NCI-H748 treated with DMSO at 0.1 percent for 48 hours (cell line): ENCODE measurements around the gene DDX42.

Source experiments
- DNase-seq: peaks from one replicate; lab custom pipeline; 2025; lab: John Stamatoyannopoulos, UW

DDX42 gene

GRCh38 chr17:63774141-63774968 is at the start of gene DDX42:
DDX42 (plus strand) TSS chr17:63774170; CDS start chr17:63787050, 12,880 bp downstream.
- no peak for DNase-seq

- no peak for DNase-seq
Measured at GRCh38 chr17:63735691-63736090, 38.3 kb upstream of the DDX42 start.

GRCh38 chr17:63740464-63741142 is 33.4 kb upstream of the DDX42 start:
- no peak for DNase-seq

- no peak for DNase-seq
Measured at GRCh38 chr17:63741143-63741407, 32.9 kb upstream of the DDX42 start.

GRCh38 chr17:63741408-63742173 is 32.4 kb upstream of the DDX42 start, which contains the start of gene STRADA:
STRADA (minus strand) TSS chr17:63741799; CDS start chr17:63728369, 13,430 bp downstream.
- peak; percentile 96 for DNase-seq

GRCh38 chr17:63751806-63752205 is 22.2 kb upstream of the DDX42 start:
- DNase-seq, result no peak

GRCh38 chr17:63752707-63753106 is 21.3 kb upstream of the DDX42 start:
- no peak for DNase-seq

- DNase-seq, result no peak
Measured at GRCh38 chr17:63753215-63753614, 20.8 kb upstream of the DDX42 start.

GRCh38 chr17:63754046-63754445 is 19.9 kb upstream of the DDX42 start:
- no peak for DNase-seq

- no peak for DNase-seq
Measured at GRCh38 chr17:63758428-63758827, 15.5 kb upstream of the DDX42 start.

GRCh38 chr17:63760771-63761539 is 13.0 kb upstream of the DDX42 start:
- no peak for DNase-seq

- no peak for DNase-seq
Measured at GRCh38 chr17:63762161-63763078, 11.6 kb upstream of the DDX42 start.

- no peak for DNase-seq
Measured at GRCh38 chr17:63764716-63765115, 9.3 kb upstream of the DDX42 start.

- DNase-seq, result no peak
Measured at GRCh38 chr17:63766754-63767153, 7.2 kb upstream of the DDX42 start.

- DNase-seq, result no peak
Measured at GRCh38 chr17:63768433-63768832, 5.5 kb upstream of the DDX42 start.

GRCh38 chr17:63772801-63773271 is 1.1 kb upstream of the DDX42 start:
- no peak for DNase-seq

GRCh38 chr17:63773272-63774140 is 464 bp upstream of the DDX42 start, which contains the start of gene CCDC47:
CCDC47 (minus strand) TSS chr17:63773597; CDS start chr17:63766175, 7,422 bp downstream.
- DNase-seq, result peak; percentile 97

GRCh38 chr17:63774969-63775265 is 947 bp downstream of the DDX42 start:
- DNase-seq, result no peak

- DNase-seq, result no peak
Measured at GRCh38 chr17:63775420-63775819, 1.4 kb downstream of the DDX42 start.

GRCh38 chr17:63780507-63780906 is 6.5 kb downstream of the DDX42 start:
- DNase-seq, result no peak
